Prostate gland (tissue), 2 donors: Measurements from ENCODE around the gene CYP4F3. TPM values are rescaled to one million over a fixed set of nuclear protein-coding genes. Genes with fewer than 3 reads are reported as not detected.
"Not testable (repeated sequence)": the region's sequence is repeated elsewhere in the genome, so short reads cannot be mapped to it uniquely, and the experiment has no call there.

Experiments
- DNase-seq: peaks from one replicate; pipeline ENCODE4 v3.0.0-alpha.2; 2019; ENCODE audit warnings: low spot score
- H3K27ac ChIP-seq, 2 donors: fragments of 200-600 bp; sonication (generic); 2 replicates each; pipeline ENCODE4 v1.5.1; 2017 to 2019
- H3K27me3 ChIP-seq: fragments of 200-600 bp; sonication (generic); replicated peaks from 2 replicates; pipeline ENCODE4 v1.5.1; 2019; ENCODE audit not compliant: insufficient read depth
- H3K36me3 ChIP-seq, 2 donors: fragments of 200-600 bp; sonication (generic); 1 replicate in 1 of 2; 2 replicates in 1 of 2; pipeline versions ENCODE4 v1.5.1 to v1.8.1; 2017 to 2019
- H3K4me1 ChIP-seq: fragments of 200-600 bp; sonication (generic); replicated peaks from 2 replicates; pipeline ENCODE4 v1.5.1; 2019
- H3K4me3 ChIP-seq, 2 donors: fragments of 200-600 bp; sonication (generic); 2 replicates each; pipeline ENCODE4 v1.5.1; 2017 to 2019
- H3K9me3 ChIP-seq: fragments of 200-600 bp; sonication (generic); 2 replicates; pipeline ENCODE4 v1.5.1; 2017
- POLR2A ChIP-seq: fragments of 450-650 bp; IDR thresholded peaks from one replicate; pipeline ENCODE4 v1.6.1; 2016; ENCODE audit warnings: antibody characterized with exemption, mild to moderate bottlenecking
- POLR2AphosphoS5 ChIP-seq: sonication (generic); formaldehyde crosslinking; IDR thresholded peaks from one replicate; pipeline ENCODE4 v1.6.1; 2017; ENCODE audit warnings: antibody characterized with exemption
- WGBS: methylation state at CpG from one replicate; pipeline ENCODE4 v1.1.5; 2018; 5-methylcytosine and 5-hydroxymethylcytosine counted together
- intact Hi-C: fragments of 100-400 bp; cut with DNase I; formaldehyde crosslinking; loops from one replicate; pipeline ENCODE4 v1.14.2; 2022
- total RNA-seq, 2 donors: library from RNA; depleted of rRNA; stranded (reverse); fragments of >200 nt; gene quantifications; one replicate each; pipeline ENCODE4 v1.1.0, GENCODE V29; 2016
- TF ChIP-seq, protein P1 (sequence below), 4 experiments: fragments of 200-600 bp in 2 of 4; fragments of 450-650 bp in 2 of 4; sonication (generic) in 2 of 4; IDR thresholded peaks; 1 replicate in 3 of 4; 2 replicates in 1 of 4; pipeline ENCODE4 v1.5.1; 2016 to 2019; ENCODE audit warnings: antibody characterized with exemption in 4 of 4, mild to moderate bottlenecking in 2 of 4, moderate library complexity in 2 of 4

The CYP4F3 gene
- total RNA-seq, 2 donors from 2014 or later, result 0.28 to 2.0 TPM

- no peaks in the 10 kb centered on the region for H3K27me3 ChIP-seq
- no peak overlapping the region for H3K4me3 ChIP-seq
- intact Hi-C loops, result no loop called here
- WGBS, result 80% methylated on average over 3 of the region's 3 CpGs
- DNase-seq, result no peak
- H3K36me3 ChIP-seq, result no peaks in the 10 kb centered on the region
- H3K9me3 ChIP-seq, result no peaks in the 10 kb centered on the region
- H3K4me1 ChIP-seq, result no peaks in the 10 kb centered on the region
- TF ChIP-seq POLR2A (no peak), POLR2AphosphoS5 (no peak)
- TF ChIP-seq, protein P1, sequence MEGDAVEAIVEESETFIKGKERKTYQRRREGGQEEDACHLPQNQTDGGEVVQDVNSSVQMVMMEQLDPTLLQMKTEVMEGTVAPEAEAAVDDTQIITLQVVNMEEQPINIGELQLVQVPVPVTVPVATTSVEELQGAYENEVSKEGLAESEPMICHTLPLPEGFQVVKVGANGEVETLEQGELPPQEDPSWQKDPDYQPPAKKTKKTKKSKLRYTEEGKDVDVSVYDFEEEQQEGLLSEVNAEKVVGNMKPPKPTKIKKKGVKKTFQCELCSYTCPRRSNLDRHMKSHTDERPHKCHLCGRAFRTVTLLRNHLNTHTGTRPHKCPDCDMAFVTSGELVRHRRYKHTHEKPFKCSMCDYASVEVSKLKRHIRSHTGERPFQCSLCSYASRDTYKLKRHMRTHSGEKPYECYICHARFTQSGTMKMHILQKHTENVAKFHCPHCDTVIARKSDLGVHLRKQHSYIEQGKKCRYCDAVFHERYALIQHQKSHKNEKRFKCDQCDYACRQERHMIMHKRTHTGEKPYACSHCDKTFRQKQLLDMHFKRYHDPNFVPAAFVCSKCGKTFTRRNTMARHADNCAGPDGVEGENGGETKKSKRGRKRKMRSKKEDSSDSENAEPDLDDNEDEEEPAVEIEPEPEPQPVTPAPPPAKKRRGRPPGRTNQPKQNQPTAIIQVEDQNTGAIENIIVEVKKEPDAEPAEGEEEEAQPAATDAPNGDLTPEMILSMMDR (IDR thresholded peaks at IDR 0.05), result no peak
- H3K27ac ChIP-seq, result no peak overlapping the region
Measured at GRCh38 chr19:15644066-15644741, 3.5 kb downstream of the CYP4F3 start.

GRCh38 chr19:15644816-15645215 is 4.1 kb downstream of the CYP4F3 start:
- intact Hi-C loops, result no loop called here

DNA sequence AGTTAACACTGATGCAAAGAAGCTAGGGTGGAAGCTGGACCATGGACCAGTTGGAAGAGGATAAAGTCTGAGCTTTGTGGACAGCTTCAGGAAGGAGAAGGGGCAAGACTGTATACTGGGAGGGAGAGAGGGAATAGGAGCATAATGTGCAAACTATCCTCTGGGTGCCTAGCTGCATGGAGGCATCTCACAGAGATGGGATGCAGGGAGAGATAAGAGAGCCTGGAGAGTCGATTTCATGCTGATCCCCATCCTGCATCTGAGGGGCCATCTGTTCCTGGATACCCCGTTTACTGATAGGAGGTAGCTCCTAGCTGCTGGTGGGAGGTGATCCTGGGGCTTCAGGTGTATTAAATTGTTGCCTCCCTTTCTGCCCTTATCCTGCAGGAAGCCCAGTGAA is 8.8 kb downstream of the CYP4F3 start:
- Histone ChIP-seq H3K4me1 (no peaks in the 10 kb centered on the region), H3K27me3 (no peaks in the 10 kb centered on the region), H3K4me3 (no peak overlapping the region), H3K9me3 (no peaks in the 10 kb centered on the region), H3K36me3 (no peaks in the 10 kb centered on the region), H3K27ac (no peak overlapping the region)
- TF ChIP-seq POLR2AphosphoS5 (no peak), POLR2A (no peak)
- TF ChIP-seq, protein P1 (IDR thresholded peaks at IDR 0.05), result no peak
- WGBS, result 54% methylated on average over 2 of the region's 2 CpGs
- DNase-seq, result no peak
- intact Hi-C loops, result no loop called here

More at GRCh38 chr19:15644816-15645215, 4.1 kb downstream of the CYP4F3 start:
- DNase-seq, result no peak
- no peak overlapping the region for H3K27ac ChIP-seq
- 71% methylated on average over 3 of the region's 3 CpGs for WGBS
- H3K27me3 ChIP-seq, result no peaks in the 10 kb centered on the region
- no peaks in the 10 kb centered on the region for H3K9me3 ChIP-seq
- H3K4me3 ChIP-seq, result no peak overlapping the region
- TF ChIP-seq, protein P1 (IDR thresholded peaks at IDR 0.05), result no peak
- no peak for TF ChIP-seq POLR2AphosphoS5
- no peaks in the 10 kb centered on the region for H3K4me1 ChIP-seq
- H3K36me3 ChIP-seq, result no peaks in the 10 kb centered on the region

GRCh38 chr19:15650123-15650522 is 9.4 kb downstream of the CYP4F3 start:
- DNase-seq, H3K27me3 ChIP-seq, H3K9me3 ChIP-seq, H3K27ac ChIP-seq, intact Hi-C loops, H3K4me1 ChIP-seq, H3K4me3 ChIP-seq, H3K36me3 ChIP-seq: not testable (repeated sequence)

DNA sequence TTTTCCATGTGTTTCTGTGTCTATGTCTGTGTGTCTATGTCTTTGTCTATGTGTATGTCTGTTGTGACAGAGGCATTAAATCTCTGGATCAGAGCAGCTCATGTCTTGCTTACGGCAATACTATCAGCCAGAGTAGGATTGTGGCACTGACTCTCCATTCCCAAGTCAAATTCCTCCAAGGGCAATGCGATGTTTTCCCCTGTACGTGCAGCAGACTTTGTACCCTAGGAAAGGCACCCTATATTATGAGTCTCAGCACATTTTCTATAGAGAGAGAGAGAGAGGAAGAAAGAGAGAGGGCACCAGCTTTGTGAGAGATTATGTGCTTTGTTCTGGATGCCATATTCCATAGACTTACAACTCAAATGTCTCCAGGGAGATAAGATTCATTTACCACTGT is 11.1 kb downstream of the CYP4F3 start:
- intact Hi-C loops, result no loop called here
- 62% methylated on average over 3 of the region's 3 CpGs for WGBS

More for the DNA sequence above, 11.1 kb downstream of the CYP4F3 start:
- TF ChIP-seq, protein P1 (IDR thresholded peaks at IDR 0.05), result no peak
- TF ChIP-seq POLR2A, result no peak
- TF ChIP-seq POLR2AphosphoS5, result no peak
- Histone ChIP-seq H3K4me1 (no peaks in the 10 kb centered on the region), H3K27me3 (no peaks in the 10 kb centered on the region), H3K27ac (no peak overlapping the region), H3K9me3 (no peaks in the 10 kb centered on the region), H3K36me3 (no peaks in the 10 kb centered on the region), H3K4me3 (no peak overlapping the region)
- DNase-seq, result no peak
